Mesendoderm (in vitro differentiated cells): ENCODE data around the gene SCAMP5.

Source experiments
- DNase-seq: peaks from one replicate; pipeline ENCODE4 v3.0.0; 2013
- H2AK5ac ChIP-seq: 2 replicates; pipeline ENCODE4 v1.6.1; 2013; ENCODE audit warnings: low read length, inconsistent platforms
- H2BK120ac ChIP-seq: 2 replicates; pipeline ENCODE4 v1.6.1; 2013; ENCODE audit warnings: low read depth, mild to moderate bottlenecking, low read length, moderate library complexity, mixed read lengths
- H2BK15ac ChIP-seq: replicated peaks from 2 replicates; pipeline ENCODE4 v1.6.1; 2013; ENCODE audit warnings: low read depth, mild to moderate bottlenecking, moderate library complexity
- H2BK5ac ChIP-seq: 2 replicates; pipeline ENCODE4 v1.6.1; 2013; ENCODE audit warnings: low read length, inconsistent platforms
- H3K18ac ChIP-seq: 2 replicates; pipeline ENCODE4 v1.6.1; 2013; ENCODE audit warnings: mild to moderate bottlenecking, low read length, mixed read lengths
- H3K23ac ChIP-seq: one replicate; pipeline ENCODE4 v1.6.1; 2013; ENCODE audit warnings: low read length
- H3K27ac ChIP-seq: 2 replicates; pipeline ENCODE4 v1.5.1; 2013; ENCODE audit warnings: low read depth, mild to moderate bottlenecking, inconsistent platforms, low read length, moderate library complexity
- H3K27me3 ChIP-seq: 2 replicates; pipeline ENCODE4 v1.6.1; 2013; ENCODE audit warnings: low read length, control low read depth, mild to moderate bottlenecking, inconsistent platforms; ENCODE audit not compliant: insufficient read depth, poor library complexity
- H3K36me3 ChIP-seq: 2 replicates; pipeline ENCODE4 v1.6.1; 2013; ENCODE audit warnings: low read length, inconsistent platforms; ENCODE audit not compliant: control insufficient read depth, insufficient read depth
- H3K4ac ChIP-seq: one replicate; pipeline ENCODE4 v1.6.1; 2013; ENCODE audit warnings: low read depth, mild to moderate bottlenecking, low read length, moderate library complexity
- H3K4me1 ChIP-seq: 2 replicates; pipeline ENCODE4 v1.6.1; 2013; ENCODE audit warnings: low read depth, low read length, inconsistent platforms; ENCODE audit not compliant: control insufficient read depth
- H3K4me2 ChIP-seq: 2 replicates; pipeline ENCODE4 v1.6.1; 2013; ENCODE audit warnings: low read length
- H3K4me3 ChIP-seq: 2 replicates; pipeline ENCODE4 v1.5.1; 2013; ENCODE audit warnings: mild to moderate bottlenecking, low read length
- H3K56ac ChIP-seq: one replicate; pipeline ENCODE4 v1.6.1; 2013; ENCODE audit warnings: low read length
- H3K79me1 ChIP-seq: 2 replicates; pipeline ENCODE4 v1.6.1; 2013; ENCODE audit warnings: low read length, inconsistent platforms
- H3K79me2 ChIP-seq: 2 replicates; pipeline ENCODE4 v1.6.1; 2013; ENCODE audit warnings: mild to moderate bottlenecking, low read length; ENCODE audit not compliant: control insufficient read depth, insufficient read depth
- H3K9ac ChIP-seq: 2 replicates; pipeline ENCODE4 v1.6.1; 2013; ENCODE audit warnings: low read length, inconsistent platforms
- H4K5ac ChIP-seq: one replicate; pipeline ENCODE4 v1.6.1; 2013; ENCODE audit warnings: low read length
- H4K8ac ChIP-seq: one replicate; pipeline ENCODE4 v1.6.1; 2013; ENCODE audit warnings: low read depth, mild to moderate bottlenecking, control low read depth, low read length, moderate library complexity
- WGBS: extraction: QIAGEN DNeasy Blood & Tissue Kit; methylation state at CpG from one replicate; pipeline ENCODE4 v1.1.7; 2013; ENCODE audit warnings: low lambda C conversion rate, missing lambda C conversion rate; ENCODE audit not compliant: insufficient coverage; ENCODE audit errors: extremely low coverage; 5-methylcytosine and 5-hydroxymethylcytosine counted together

Gene SCAMP5

DNA sequence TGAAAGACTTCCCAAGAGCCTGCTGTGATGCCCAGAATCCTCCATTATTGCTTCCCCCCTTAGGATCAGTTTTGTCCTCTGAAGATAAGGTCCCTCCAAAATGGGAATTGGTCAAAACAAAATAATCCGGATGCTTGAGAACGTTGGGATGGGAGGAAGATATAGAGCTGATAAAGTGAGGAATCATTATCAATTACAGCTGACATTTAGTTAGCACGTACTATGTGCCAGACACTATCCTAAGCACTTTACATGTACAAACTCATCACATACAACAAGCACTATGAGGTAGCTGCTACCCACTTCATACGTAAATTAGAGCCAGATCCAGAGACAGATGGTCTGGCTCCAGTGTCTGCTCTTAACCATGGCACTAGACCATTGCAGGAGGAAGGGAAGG lies 32.1 kb upstream of the SCAMP5 start:
- H3K27ac ChIP-seq: no peak overlapping the region
- WGBS: no CpG with 5 or more reads among the region's 4 CpGs
- no peak overlapping the region for H3K56ac ChIP-seq
- no peak overlapping the region for H3K23ac ChIP-seq
- no peaks in the 10 kb centered on the region for H3K4me1 ChIP-seq
- no peak overlapping the region for H2BK5ac ChIP-seq
- no peak overlapping the region for H3K4me2 ChIP-seq
- no peak overlapping the region for H4K5ac ChIP-seq
- no peak overlapping the region for H3K4me3 ChIP-seq
- H2AK5ac ChIP-seq: no peak overlapping the region
- H3K9ac ChIP-seq: no peak overlapping the region
- H3K36me3 ChIP-seq: no peaks in the 10 kb centered on the region
- H3K18ac ChIP-seq: no peak overlapping the region
- no peaks in the 10 kb centered on the region for H3K79me2 ChIP-seq
- no peak overlapping the region for H3K4ac ChIP-seq
- H3K27me3 ChIP-seq: peaks cover 12% of the 10 kb centered on the region
- no peak for DNase-seq
- no peak overlapping the region for H2BK15ac ChIP-seq
- H4K8ac ChIP-seq: no peak overlapping the region
- no peaks in the 10 kb centered on the region for H3K79me1 ChIP-seq
- no peak overlapping the region for H2BK120ac ChIP-seq

DNA sequence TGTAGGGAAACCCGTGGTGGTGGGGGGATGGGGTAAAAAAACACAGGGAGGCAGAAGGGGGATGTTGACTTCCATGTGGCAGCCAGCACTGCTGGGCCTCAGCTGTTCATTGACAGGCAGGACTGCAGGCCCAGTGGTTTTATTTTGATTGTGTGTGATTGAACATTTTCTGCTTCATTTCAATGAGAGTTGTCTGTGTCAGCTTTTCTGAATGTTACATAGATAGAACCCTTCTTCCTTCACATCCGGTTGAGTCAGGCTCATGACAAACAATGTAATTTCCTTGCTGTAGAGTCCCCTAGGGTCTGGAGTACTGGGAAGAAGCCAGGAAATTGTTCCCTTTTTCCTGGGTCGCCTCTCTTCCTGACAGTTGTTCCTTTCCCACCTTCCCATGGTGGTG lies 30.6 kb upstream of the SCAMP5 start:
- Histone ChIP-seq H4K8ac (no peak overlapping the region), H3K4ac (no peak overlapping the region), H2BK15ac (no peak overlapping the region), H2BK120ac (no peak overlapping the region), H3K79me2 (no peaks in the 10 kb centered on the region), H3K36me3 (no peaks in the 10 kb centered on the region), H3K9ac (no peak overlapping the region), H3K4me1 (no peaks in the 10 kb centered on the region), H2BK5ac (no peak overlapping the region), H4K5ac (no peak overlapping the region), H3K27me3 (peaks cover 3% of the 10 kb centered on the region), H3K4me2 (no peak overlapping the region), H3K56ac (no peak overlapping the region), H2AK5ac (no peak overlapping the region), H3K27ac (no peak overlapping the region), H3K4me3 (no peak overlapping the region), H3K79me1 (no peaks in the 10 kb centered on the region), H3K18ac (no peak overlapping the region), H3K23ac (no peak overlapping the region)
- WGBS: no CpG with 5 or more reads among the region's 3 CpGs
- DNase-seq: no peak

DNA sequence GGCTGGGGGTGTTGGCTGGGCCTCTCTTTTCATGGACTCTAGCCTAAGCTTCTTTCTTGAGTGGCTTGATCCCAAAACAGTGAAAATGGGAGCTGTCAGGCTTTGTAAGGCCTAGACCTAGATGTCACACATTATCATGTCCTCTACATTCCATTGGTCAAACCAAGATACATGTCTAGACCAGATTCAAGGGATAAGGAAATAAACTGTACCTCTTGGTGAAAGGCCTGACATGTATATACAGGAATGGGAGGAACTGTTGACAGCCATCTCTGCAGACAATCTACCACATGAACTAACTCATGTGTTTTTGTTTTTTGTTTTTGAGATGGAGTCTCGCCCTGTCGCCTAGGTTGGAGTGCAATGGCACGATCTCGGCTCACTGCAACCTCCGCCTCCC lies 27.7 kb upstream of the SCAMP5 start:
- no CpG with 5 or more reads among the region's 5 CpGs for WGBS
- Histone ChIP-seq H3K36me3 (no peaks in the 10 kb centered on the region), H3K79me1 (no peaks in the 10 kb centered on the region), H3K4ac (no peak overlapping the region), H2BK5ac (no peak overlapping the region), H3K79me2 (no peaks in the 10 kb centered on the region), H3K56ac (no peak overlapping the region), H3K9ac (no peak overlapping the region), H4K8ac (no peak overlapping the region), H3K23ac (no peak overlapping the region), H3K18ac (no peak overlapping the region), H3K4me3 (no peak overlapping the region), H3K27me3 (no peaks in the 10 kb centered on the region), H4K5ac (no peak overlapping the region), H2BK120ac (no peak overlapping the region), H2BK15ac (no peak overlapping the region), H2AK5ac (no peak overlapping the region), H3K4me2 (no peak overlapping the region), H3K27ac (no peak overlapping the region), H3K4me1 (no peaks in the 10 kb centered on the region)
- DNase-seq: no peak

DNA sequence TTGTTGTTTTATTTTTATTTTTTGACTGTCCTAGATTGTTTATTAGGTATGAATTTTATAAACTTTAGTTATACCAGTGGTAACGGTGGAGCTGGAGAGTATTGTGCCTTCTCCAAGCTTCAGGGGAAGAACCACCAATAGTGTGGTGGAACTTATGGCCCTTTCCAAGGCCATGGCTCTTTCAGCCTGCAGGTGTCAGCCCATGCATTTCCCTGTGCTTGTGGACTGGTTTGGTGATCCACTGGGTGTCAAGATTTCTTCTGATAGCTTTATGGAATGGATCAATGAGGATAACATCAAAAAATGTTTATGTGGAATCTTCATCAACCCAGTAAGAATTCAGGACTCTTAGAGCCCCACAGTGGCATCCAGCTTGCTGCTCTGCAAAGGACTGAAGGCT lies 19.2 kb upstream of the SCAMP5 start:
- no CpG with 5 or more reads among the region's 1 CpG for WGBS
- H3K4me1 ChIP-seq: no peaks in the 10 kb centered on the region
- no peak overlapping the region for H3K9ac ChIP-seq
- H2BK15ac ChIP-seq: no peak overlapping the region
- no peaks in the 10 kb centered on the region for H3K79me1 ChIP-seq
- H3K4ac ChIP-seq: no peak overlapping the region
- H3K4me3 ChIP-seq: no peak overlapping the region
- H3K27ac ChIP-seq: no peak overlapping the region
- no peaks in the 10 kb centered on the region for H3K27me3 ChIP-seq
- no peaks in the 10 kb centered on the region for H3K36me3 ChIP-seq
- DNase-seq: no peak
- H3K18ac ChIP-seq: no peak overlapping the region
- no peak overlapping the region for H3K23ac ChIP-seq
- no peak overlapping the region for H4K5ac ChIP-seq
- no peak overlapping the region for H3K56ac ChIP-seq
- H2BK120ac ChIP-seq: no peak overlapping the region
- H2BK5ac ChIP-seq: no peak overlapping the region
- H2AK5ac ChIP-seq: no peak overlapping the region
- no peak overlapping the region for H4K8ac ChIP-seq
- H3K79me2 ChIP-seq: no peaks in the 10 kb centered on the region
- H3K4me2 ChIP-seq: no peak overlapping the region

DNA sequence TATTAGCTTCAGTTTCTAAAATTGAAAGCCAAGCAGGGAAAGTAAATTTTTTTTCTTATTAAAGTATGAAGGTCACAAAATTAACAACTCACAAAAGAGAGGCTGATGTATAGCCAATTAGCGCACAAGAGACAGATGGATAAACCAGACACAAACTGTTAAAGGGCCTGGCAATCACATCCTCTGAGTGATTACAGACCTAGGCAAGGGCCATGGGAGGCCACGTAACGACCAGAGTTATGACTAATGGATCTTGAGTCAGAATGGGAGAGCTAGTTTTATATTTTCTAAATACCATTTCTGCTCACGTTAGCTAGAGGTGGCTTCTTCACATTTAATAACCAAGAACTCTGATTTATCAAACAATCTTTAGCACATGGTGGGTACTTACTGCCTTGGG lies 17.8 kb upstream of the SCAMP5 start:
- no peak overlapping the region for H3K27ac ChIP-seq
- no peak overlapping the region for H3K4ac ChIP-seq
- H2BK120ac ChIP-seq: no peak overlapping the region
- H2AK5ac ChIP-seq: no peak overlapping the region
- H3K9ac ChIP-seq: no peak overlapping the region
- no peak overlapping the region for H3K4me3 ChIP-seq
- no peaks in the 10 kb centered on the region for H3K36me3 ChIP-seq
- no peak overlapping the region for H3K18ac ChIP-seq
- no peaks in the 10 kb centered on the region for H3K27me3 ChIP-seq
- no peak overlapping the region for H3K56ac ChIP-seq
- H2BK5ac ChIP-seq: no peak overlapping the region
- no peaks in the 10 kb centered on the region for H3K79me1 ChIP-seq
- no peaks in the 10 kb centered on the region for H3K79me2 ChIP-seq
- H3K23ac ChIP-seq: no peak overlapping the region
- H4K5ac ChIP-seq: no peak overlapping the region
- no peak overlapping the region for H3K4me2 ChIP-seq
- no peak overlapping the region for H2BK15ac ChIP-seq
- H4K8ac ChIP-seq: no peak overlapping the region
- WGBS: no CpG with 5 or more reads among the region's 4 CpGs
- H3K4me1 ChIP-seq: no peaks in the 10 kb centered on the region
- DNase-seq: no peak

DNA sequence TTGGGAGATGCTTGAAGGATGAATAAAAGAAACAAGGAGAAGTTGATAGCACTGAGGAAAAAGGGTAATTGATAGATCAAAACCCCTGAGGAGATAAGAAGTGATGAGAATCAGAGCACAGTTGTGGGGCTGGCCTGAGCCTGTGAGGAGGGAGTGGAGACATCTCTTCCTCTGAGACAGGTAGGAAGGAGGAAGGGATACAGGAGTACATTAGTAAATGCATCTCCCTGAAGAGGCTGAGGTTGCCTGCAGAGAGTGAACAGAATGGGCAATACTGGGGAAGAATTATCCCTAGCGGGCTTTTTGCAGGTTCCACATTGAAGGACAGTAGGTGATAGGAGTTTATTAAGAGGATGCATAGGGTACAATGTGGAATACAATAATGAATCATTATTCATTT lies 17.3 kb upstream of the SCAMP5 start:
- Histone ChIP-seq H3K36me3 (no peaks in the 10 kb centered on the region), H3K27me3 (no peaks in the 10 kb centered on the region), H4K5ac (no peak overlapping the region), H3K4me1 (no peaks in the 10 kb centered on the region), H3K79me1 (no peaks in the 10 kb centered on the region), H2BK5ac (no peak overlapping the region), H4K8ac (no peak overlapping the region), H3K79me2 (no peaks in the 10 kb centered on the region), H2AK5ac (no peak overlapping the region), H3K9ac (no peak overlapping the region), H3K4ac (no peak overlapping the region), H3K27ac (no peak overlapping the region), H3K23ac (peak overlapping the region; percentile 45), H2BK120ac (no peak overlapping the region), H3K4me2 (no peak overlapping the region), H3K56ac (no peak overlapping the region), H3K18ac (no peak overlapping the region), H2BK15ac (no peak overlapping the region), H3K4me3 (no peak overlapping the region)
- no CpG with 5 or more reads among the region's 1 CpG for WGBS
- DNase-seq: no peak
